Prostate gland (tissue), 2 donors: ENCODE data around the gene RPLP2.

ENCODE experiments used
- CTCF ChIP-seq, 4 experiments: fragments of 200-600 bp in 2 of 4; fragments of 450-650 bp in 2 of 4; sonication (generic) in 2 of 4; IDR thresholded peaks; 1 replicate in 3 of 4; 2 replicates in 1 of 4; pipeline ENCODE4 v1.5.1; 2016 to 2019; ENCODE audit warnings: antibody characterized with exemption in 4 of 4, mild to moderate bottlenecking in 2 of 4, moderate library complexity in 2 of 4
- POLR2AphosphoS5 ChIP-seq: sonication (generic); formaldehyde crosslinking; IDR thresholded peaks from one replicate; pipeline ENCODE4 v1.6.1; 2017; ENCODE audit warnings: antibody characterized with exemption

DNA sequence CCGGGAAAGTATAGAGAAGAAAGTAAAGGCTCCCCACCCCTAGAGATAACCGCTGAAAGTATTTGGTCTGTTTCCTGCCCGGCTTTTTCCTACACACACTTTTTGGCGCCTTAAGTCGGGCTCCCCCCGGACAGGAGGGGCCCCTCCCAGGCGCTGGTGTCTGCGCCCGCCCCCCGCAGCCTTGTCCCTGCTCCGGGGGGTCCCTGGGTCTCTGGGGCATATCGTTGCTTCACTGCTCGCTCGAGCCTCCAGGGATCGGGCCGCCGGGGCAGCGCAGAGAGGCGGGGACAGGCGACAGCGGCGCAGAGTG lies 17.0 kb downstream of the RPLP2 start:
- TF ChIP-seq POLR2AphosphoS5 (no peak), CTCF (IDR thresholded peaks at IDR 0.05) (no peak)
